Stomach (tissue), 9 donors: ENCODE data around the gene PLEKHO1. TPM values are rescaled to one million over a fixed set of nuclear protein-coding genes. Genes with fewer than 3 reads are reported as not detected.

ENCODE experiments used
- DNase-seq, 2 donors: peaks; one replicate each; pipeline versions ENCODE4 v3.0.0 to v3.0.0-alpha.2; 2013 to 2019
- H3K27ac ChIP-seq, 5 donors: fragments of 200-600 bp in 4 of 5; sonication (generic) in 4 of 5; one replicate each; pipeline ENCODE4 v1.5.1; 2013 to 2019; ENCODE audit warnings: mild to moderate bottlenecking in 1 of 5, moderate library complexity in 1 of 5
- H3K27me3 ChIP-seq, 3 donors: fragments of 200-600 bp; sonication (generic); one replicate each; pipeline ENCODE4 v1.5.1; 2017 to 2019; ENCODE audit warnings: mixed run types in 1 of 3
- H3K36me3 ChIP-seq, 4 donors: fragments of 200-600 bp; sonication (generic); 1 replicate in 3 of 4; 2 replicates in 1 of 4; pipeline ENCODE4 v1.5.1; 2016 to 2019
- H3K4me1 ChIP-seq, 4 donors: fragments of 200-600 bp; sonication (generic); one replicate each; pipeline ENCODE4 v1.5.1; 2016 to 2019
- H3K4me3 ChIP-seq, 4 donors: fragments of 200-600 bp; sonication (generic) in 3 of 4; one replicate each; pipeline ENCODE4 v1.5.1; 2016 to 2019; ENCODE audit warnings: mild to moderate bottlenecking in 1 of 4
- H3K9me3 ChIP-seq, 4 donors: fragments of 200-600 bp; sonication (generic); one replicate each; pipeline ENCODE4 v1.5.1; 2016 to 2019
- EP300 ChIP-seq: sonication (generic); formaldehyde crosslinking; IDR thresholded peaks from one replicate; pipeline ENCODE4 v1.6.1; 2017; ENCODE audit warnings: antibody characterized with exemption
- POLR2A ChIP-seq, 4 donors: fragments of 450-650 bp; IDR thresholded peaks; one replicate each; pipeline ENCODE4 v1.6.1; 2016; ENCODE audit warnings: antibody characterized with exemption in 4 of 4, control low read depth in 2 of 4, mild to moderate bottlenecking in 1 of 4, moderate library complexity in 1 of 4
- POLR2AphosphoS5 ChIP-seq, 3 donors: sonication (generic); formaldehyde crosslinking; IDR thresholded peaks; one replicate each; pipeline ENCODE4 v1.6.1; 2016; ENCODE audit warnings: antibody characterized with exemption in 3 of 3
- WGBS, 5 donors: extraction: QIAGEN DNeasy Blood & Tissue Kit in 3 of 5; methylation state at CpG; one replicate each; pipeline versions ENCODE4 v1.1.5 to v1.1.7; 2013 to 2018; 5-methylcytosine and 5-hydroxymethylcytosine counted together
- intact Hi-C: fragments of 100-400 bp; cut with DNase I; formaldehyde crosslinking; loops from one replicate; pipeline ENCODE4 v1.15.1; 2023; ENCODE audit warnings: low total_unique reads
- polyA plus RNA-seq, 3 donors: library from polyadenylated mRNA; stranded (reverse); fragments of 200-250 nt; gene quantifications; one replicate each; pipeline ENCODE4 v1.2.3, GENCODE V29; 2013
- total RNA-seq, 5 donors: library from RNA; depleted of rRNA; stranded (reverse); fragments of >200 nt; gene quantifications; one replicate each; pipeline versions ENCODE4 v1.1.0 to v1.2.3, GENCODE V29; 2014 to 2016
- TF ChIP-seq, protein P1 (sequence below), 7 experiments: fragments of 450-650 bp in 4 of 7; fragments of 200-600 bp in 3 of 7; sonication (generic) in 3 of 7; IDR thresholded peaks; one replicate each; pipeline ENCODE4 v1.5.1; 2016 to 2019; ENCODE audit warnings: antibody characterized with exemption in 7 of 7, control low read depth in 2 of 7, mild to moderate bottlenecking in 1 of 7
- donor health status: healthy with polysubstance abuse.
- donor health status: Bipolar disorder and iron deficiency.
- donor health status: healthy.

The PLEKHO1 gene
- total and polyA plus RNA-seq, 8 donors: 34.6 to 254 (median 64.1) TPM

- H3K27me3 ChIP-seq: peaks cover 0 to 5% (median 4%) of the 10 kb centered on the region in 3 donors
- peak overlapping the region; percentile 65 to 77 (median 68) for H3K4me3 ChIP-seq
- H3K27ac ChIP-seq: peak overlapping the region in 4 of 5 donors; percentile 93 to 98 (median 94)
- intact Hi-C loops: no loop called here
- TF ChIP-seq POLR2A (IDR thresholded peaks at IDR 0.05) (no peak), EP300 (no peak), POLR2AphosphoS5 (IDR thresholded peaks at IDR 0.05) (no peak)
- TF ChIP-seq, protein P1, sequence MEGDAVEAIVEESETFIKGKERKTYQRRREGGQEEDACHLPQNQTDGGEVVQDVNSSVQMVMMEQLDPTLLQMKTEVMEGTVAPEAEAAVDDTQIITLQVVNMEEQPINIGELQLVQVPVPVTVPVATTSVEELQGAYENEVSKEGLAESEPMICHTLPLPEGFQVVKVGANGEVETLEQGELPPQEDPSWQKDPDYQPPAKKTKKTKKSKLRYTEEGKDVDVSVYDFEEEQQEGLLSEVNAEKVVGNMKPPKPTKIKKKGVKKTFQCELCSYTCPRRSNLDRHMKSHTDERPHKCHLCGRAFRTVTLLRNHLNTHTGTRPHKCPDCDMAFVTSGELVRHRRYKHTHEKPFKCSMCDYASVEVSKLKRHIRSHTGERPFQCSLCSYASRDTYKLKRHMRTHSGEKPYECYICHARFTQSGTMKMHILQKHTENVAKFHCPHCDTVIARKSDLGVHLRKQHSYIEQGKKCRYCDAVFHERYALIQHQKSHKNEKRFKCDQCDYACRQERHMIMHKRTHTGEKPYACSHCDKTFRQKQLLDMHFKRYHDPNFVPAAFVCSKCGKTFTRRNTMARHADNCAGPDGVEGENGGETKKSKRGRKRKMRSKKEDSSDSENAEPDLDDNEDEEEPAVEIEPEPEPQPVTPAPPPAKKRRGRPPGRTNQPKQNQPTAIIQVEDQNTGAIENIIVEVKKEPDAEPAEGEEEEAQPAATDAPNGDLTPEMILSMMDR (IDR thresholded peaks at IDR 0.05): no peak
- peaks cover 2 to 7% (median 4%) of the 10 kb centered on the region in 4 donors for H3K36me3 ChIP-seq
- peaks cover 11 to 56% (median 36%) of the 10 kb centered on the region in 4 donors for H3K4me1 ChIP-seq
- peak; percentile 19 to 46 for DNase-seq
- H3K9me3 ChIP-seq: no peaks in the 10 kb centered on the region
- WGBS, 5 donors: 30 to 38% (median 35%) methylated on average over 8 of the region's 8 CpGs
Observed at GRCh38 chr1:150148837-150149270, 862 bp upstream of the PLEKHO1 start.

- Histone ChIP-seq H3K27ac (peak overlapping the region; percentile 85 to 98 (median 93)), H3K36me3 (peaks cover 15 to 20% (median 16%) of the 10 kb centered on the region in 4 donors), H3K9me3 (no peaks in the 10 kb centered on the region), H3K4me3 (peak overlapping the region; percentile 65 to 77 (median 68)), H3K27me3 (peaks cover 0 to 5% (median 4%) of the 10 kb centered on the region in 3 donors), H3K4me1 (peaks cover 20 to 71% (median 43%) of the 10 kb centered on the region in 4 donors)
- intact Hi-C loops: no loop called here
- TF ChIP-seq POLR2A (IDR thresholded peaks at IDR 0.05): no peak
- no peak for TF ChIP-seq POLR2AphosphoS5 (IDR thresholded peaks at IDR 0.05)
- TF ChIP-seq EP300: no peak
- TF ChIP-seq, protein P1 (IDR thresholded peaks at IDR 0.05): no peak
- peak in 1 of 2 donors; percentile 76 for DNase-seq
- WGBS, 5 donors: 2 to 3% (median 2%) methylated on average over 58 to 114 of the region's 114 CpGs
Observed at GRCh38 chr1:150150133-150151021, 661 bp downstream of the PLEKHO1 start.

- Histone ChIP-seq H3K27ac (peak overlapping the region; percentile 44 to 98 (median 93)), H3K4me1 (peaks cover 20 to 83% (median 47%) of the 10 kb centered on the region in 4 donors), H3K4me3 (peak overlapping the region; percentile 65 to 77 (median 68)), H3K36me3 (peaks cover 22 to 31% (median 27%) of the 10 kb centered on the region in 4 donors), H3K9me3 (no peaks in the 10 kb centered on the region), H3K27me3 (peaks cover 0 to 5% (median 4%) of the 10 kb centered on the region in 3 donors)
- WGBS, 5 donors: 45 to 65% (median 51%) methylated on average over 15 of the region's 15 CpGs
- intact Hi-C loops: no loop called here
- DNase-seq: peak; percentile 31 to 65
- TF ChIP-seq POLR2AphosphoS5 (IDR thresholded peaks at IDR 0.05) (peak in 2 of 3 donors; percentile 28 to 39), EP300 (no peak)
Observed at GRCh38 chr1:150151291-150152181, 1.8 kb downstream of the PLEKHO1 start.

GRCh38 chr1:150152182-150152536 is 2.4 kb downstream of the PLEKHO1 start:
- H3K36me3 ChIP-seq: peaks cover 21 to 37% (median 33%) of the 10 kb centered on the region in 4 donors
- peak overlapping the region; percentile 65 to 77 (median 68) for H3K4me3 ChIP-seq
- peak in 1 of 2 donors; percentile 34 for DNase-seq
- peaks cover 0 to 5% (median 4%) of the 10 kb centered on the region in 3 donors for H3K27me3 ChIP-seq
- TF ChIP-seq, protein P1 (IDR thresholded peaks at IDR 0.05): no peak
- TF ChIP-seq POLR2AphosphoS5 (IDR thresholded peaks at IDR 0.05) (peak in 2 of 3 donors; percentile 35 to 46), EP300 (peak; percentile 10)
- peaks cover 20 to 88% (median 50%) of the 10 kb centered on the region in 4 donors for H3K4me1 ChIP-seq
- H3K9me3 ChIP-seq: no peaks in the 10 kb centered on the region
- H3K27ac ChIP-seq: peak overlapping the region; percentile 36 to 98 (median 93)
- intact Hi-C loops: no loop called here
- 62 to 83% (median 75%) methylated on average over 2 of the region's 2 CpGs for WGBS, 5 donors
